NCI-H187 treated with DMSO at 0.1 percent for 48 hours (cell line): Measurements from ENCODE around the gene ACAA2.
"Not testable (repeated sequence)": the region's sequence is repeated elsewhere in the genome, so short reads cannot be mapped to it uniquely, and the experiment has no call there.

Source experiments
- DNase-seq: peaks from one replicate; lab custom pipeline; 2025; lab: John Stamatoyannopoulos, UW

ACAA2 gene

DNA sequence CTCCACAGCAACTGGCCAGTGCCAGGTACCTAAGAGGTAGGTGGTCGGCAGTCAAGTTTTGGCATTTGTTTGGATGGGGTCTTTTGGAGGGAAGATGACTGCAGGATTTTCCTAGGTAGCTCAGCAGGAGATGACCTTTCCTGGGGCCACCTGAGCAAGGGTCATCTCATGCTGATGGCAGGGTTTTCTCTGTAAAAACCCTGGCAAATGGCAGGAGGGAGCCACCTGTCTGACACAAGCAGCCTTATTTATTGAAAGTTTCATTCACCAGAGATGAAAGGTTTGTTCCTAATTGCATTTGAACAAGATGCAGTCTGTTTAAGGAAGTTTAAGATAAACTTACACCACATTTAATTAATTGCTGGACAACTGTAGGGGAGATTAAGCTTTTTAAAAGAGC lies 31.6 kb upstream of the ACAA2 start:
- no peak for DNase-seq

DNA sequence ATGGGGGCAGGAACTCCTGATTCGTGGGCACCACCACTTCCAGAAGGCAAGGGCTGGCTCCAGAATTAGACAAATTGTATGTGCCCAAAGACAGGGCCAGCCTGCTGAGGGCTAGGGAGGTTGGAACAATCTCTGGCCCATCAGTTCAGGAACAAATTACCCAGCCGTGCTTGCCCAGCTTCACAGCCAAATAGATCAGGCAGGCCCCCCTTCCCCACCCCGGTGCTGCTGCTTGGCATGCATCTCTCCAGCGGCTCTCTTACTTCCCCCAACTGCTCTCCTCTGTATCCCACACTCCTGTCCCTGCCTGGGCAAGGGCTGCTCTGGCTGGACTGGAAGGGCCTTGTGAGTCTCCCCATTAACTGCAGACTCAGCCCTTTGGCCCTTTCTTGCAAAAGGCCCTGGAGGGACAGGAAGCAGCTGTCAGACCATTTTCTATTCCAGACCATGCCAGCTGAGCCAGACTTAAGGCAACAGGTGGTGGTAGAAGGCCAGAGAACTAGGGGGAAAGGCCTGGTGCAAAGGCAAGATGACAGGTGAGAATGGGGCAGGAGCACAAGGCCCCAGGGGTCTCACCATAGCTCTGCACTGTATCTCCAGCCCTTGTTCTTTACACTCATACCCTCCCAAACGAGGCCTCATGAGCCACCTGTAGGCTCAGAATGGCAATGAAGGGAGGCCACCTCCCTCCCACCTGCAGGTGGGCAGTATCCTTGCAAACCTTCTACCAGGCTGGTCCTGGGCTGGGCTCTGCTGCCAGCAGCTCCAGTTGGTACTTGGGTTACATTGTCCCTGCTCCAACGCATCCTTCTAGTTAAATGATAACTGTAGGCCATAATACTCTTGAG lies 30.7 kb upstream of the ACAA2 start:
- no peak for DNase-seq

- DNase-seq, result no peak
These were observed 29.8 kb upstream of the ACAA2 start for GRCh38 chr18:49843131-49843530.

DNA sequence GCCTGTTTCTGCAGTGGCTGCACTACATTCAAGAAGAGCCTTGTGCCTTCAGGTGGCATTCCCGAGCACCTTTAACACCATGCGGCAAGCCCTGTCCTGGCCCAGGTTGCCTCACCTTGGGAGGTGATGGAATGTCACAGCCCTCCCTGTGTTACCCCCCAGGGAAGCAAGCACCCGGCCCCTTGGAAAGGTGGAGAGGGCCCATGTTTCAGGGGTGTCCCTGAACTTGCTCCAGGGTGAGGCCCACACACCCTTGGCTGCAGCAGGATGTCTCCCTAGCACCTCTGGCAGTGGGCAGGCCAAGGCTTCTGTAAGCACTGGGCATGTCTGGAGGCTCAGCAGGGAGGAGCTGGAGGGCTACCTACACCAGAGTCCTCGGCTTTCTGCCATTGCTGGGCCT lies 29.3 kb upstream of the ACAA2 start:
- DNase-seq, result no peak

GRCh38 chr18:49841236-49842217 lies 28.2 kb upstream of the ACAA2 start:
- DNase-seq, result no peak

DNA sequence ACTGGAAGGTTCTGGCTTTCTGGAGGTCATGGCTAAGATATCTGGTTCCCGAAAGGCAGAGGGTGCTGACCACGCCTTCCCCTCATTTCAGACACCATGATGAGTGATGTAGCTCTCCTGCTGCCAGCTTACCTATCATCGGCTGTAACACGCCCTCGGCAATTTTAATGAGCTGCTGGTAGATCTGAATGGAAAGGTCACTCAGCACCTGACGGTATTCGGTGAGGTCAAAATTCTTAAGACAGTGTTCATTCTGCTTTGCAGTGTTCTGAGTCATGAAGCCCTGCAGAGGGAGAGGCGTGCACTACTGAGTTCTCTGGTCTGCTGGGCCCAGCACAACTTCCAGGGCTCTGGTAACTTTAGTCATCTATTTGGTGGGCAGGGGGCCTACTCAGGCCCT lies 25.7 kb upstream of the ACAA2 start:
- no peak for DNase-seq

DNA sequence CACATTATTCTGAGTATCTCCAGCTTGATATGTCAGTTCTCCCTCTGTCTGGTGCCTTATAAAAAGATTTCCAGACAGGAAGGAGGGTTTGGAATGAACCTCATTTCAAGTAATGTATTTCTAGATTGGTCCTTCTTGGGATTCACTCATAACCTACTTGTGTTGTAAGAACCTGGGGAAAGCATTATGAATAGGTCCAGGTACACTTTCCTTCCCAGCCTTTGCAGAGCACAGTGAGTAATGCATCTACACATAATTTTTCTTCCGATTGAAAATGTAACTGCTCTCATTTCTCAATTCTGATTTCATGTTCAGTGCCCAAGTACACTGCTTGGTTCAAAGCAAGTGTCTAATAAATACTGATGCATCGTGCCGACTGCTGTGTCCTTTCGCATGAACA lies 25.0 kb upstream of the ACAA2 start:
- DNase-seq, result no peak

GRCh38 chr18:49837889-49838288 lies 24.6 kb upstream of the ACAA2 start:
- DNase-seq, result no peak

GRCh38 chr18:49837316-49837835 lies 24.0 kb upstream of the ACAA2 start:
- not testable (repeated sequence) for DNase-seq

DNA sequence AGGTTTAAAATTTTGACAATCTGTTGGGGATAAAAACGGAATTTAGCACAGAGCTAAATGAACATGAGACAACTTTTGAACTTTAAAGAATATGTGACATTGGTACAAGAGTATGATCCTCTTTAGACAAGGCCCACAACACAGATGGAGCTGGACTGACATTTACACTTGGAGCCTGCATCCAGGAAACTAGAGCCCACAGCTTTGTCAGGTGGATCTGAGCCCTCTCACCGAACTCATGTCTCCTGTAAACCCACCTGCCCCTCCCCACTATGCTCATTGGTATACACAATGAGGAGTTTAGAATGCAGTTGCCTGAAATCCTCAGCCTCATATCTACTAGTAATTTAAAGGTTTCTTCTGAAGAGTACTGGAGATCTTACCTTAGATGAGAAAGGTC lies 22.1 kb upstream of the ACAA2 start:
- no peak for DNase-seq

- DNase-seq, result no peak
These were observed 20.9 kb upstream of the ACAA2 start for GRCh38 chr18:49834258-49834657.

- DNase-seq, result no peak
These were observed 20.5 kb upstream of the ACAA2 start for GRCh38 chr18:49833814-49834213.

DNA sequence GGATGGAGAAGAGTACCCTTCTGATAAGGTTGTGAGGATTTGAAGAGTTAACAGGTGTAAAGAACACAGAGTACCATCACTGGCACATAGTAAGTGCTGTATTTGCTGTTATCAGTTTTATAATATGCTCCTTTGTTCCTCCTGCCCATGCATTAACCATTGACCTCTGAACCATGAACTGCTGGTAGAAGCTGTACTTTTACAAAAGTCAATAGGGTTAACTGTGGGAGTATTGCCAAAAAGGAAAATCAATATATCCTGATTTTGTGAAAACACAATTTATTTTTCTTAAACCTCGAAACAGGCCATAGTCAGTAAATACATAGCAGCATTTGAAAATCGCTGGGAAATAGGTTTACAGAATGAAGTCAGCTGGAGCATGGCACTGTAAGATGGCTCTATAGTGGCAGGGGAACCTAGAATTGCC lies 18.9 kb upstream of the ACAA2 start:
- no peak for DNase-seq

DNA sequence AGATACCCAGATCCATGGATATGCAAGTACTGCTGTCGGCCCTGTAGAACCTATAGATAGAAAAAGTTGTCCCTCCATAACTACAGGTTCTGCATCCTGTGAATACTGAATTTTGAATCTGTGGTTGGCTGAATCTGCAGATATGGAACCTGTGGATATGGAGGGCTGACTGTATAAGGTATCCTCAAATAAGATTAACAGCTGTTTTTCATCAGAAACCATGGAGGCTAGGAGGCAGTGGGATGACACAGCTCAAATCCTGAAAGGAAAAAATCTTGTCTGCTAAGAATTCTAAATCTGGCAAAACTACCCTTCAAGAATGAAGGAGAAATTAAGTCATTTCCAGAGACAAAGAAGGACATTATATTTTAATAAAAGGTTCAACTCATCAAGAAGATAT lies 14.7 kb upstream of the ACAA2 start:
- no peak for DNase-seq

GRCh38 chr18:49819823-49820671 lies 6.7 kb upstream of the ACAA2 start:
- DNase-seq, result no peak

DNA sequence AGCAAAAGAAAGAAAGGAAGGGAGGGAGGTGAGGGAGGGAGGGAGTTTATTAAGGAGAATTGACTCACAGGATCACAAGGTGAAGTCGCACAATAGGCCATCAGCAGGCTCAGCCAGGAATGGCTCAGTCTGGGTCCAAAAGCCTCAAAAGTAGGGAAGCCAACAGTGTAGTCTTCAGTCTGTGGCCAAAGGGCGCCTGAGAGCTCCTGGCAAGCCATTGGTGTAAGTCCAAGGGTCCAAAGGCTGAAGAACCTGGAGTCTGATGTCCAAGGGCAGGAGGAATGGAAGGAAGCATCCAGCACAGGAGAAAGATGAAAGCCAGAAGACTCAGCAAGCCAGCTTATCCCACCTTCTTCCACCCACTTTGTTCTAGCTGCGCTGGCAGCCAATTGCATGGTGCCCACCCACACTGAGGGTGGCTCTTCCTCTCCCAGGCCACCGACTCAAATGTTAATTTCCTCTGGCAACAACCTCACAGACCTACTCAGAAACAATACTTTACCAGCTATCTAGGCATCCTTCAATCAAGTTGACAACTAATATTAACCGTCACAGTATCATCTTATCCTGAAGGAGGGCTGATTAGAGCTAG lies 5.8 kb upstream of the ACAA2 start:
- DNase-seq, result no peak

DNA sequence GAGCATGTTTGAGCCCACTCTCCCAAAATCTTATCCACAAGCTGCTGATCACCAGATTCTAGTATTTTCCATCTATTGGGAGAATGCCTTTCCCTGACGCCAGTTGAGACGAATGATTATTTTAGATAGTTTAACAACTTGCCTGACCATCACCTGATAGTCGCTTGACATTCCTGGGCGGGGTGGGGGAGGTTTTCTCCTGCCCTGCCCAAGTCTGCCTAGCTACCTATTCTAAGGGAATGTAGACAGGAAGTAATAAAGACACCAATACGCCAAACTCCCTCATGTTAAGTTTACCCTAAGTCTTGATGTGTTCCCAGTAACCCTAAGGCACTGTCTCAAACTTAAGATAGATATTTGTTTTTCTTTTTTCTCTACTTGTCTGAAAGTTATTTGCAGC lies 4.6 kb upstream of the ACAA2 start:
- no peak for DNase-seq

DNA sequence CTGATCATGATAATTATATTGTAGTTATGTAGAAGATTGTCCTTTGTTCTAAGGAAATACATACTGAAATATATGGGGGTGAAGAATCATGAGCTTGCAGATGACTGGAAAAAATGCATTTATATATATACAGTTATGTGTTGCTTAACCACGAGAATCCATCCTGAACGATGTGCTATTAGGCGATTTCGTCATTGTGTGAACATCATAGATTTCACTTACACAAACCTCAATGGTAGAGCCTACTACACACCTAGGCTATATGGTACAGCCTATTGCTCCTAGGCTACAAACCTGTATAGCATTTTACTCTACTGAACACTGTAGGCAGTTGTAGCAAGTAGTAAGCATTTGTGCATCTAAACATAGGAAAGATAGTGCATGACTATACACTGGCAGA lies 2.6 kb upstream of the ACAA2 start:
- DNase-seq, result no peak

- DNase-seq, result no peak
These were observed 790 bp upstream of the ACAA2 start for GRCh38 chr18:49814147-49814499.

DNA sequence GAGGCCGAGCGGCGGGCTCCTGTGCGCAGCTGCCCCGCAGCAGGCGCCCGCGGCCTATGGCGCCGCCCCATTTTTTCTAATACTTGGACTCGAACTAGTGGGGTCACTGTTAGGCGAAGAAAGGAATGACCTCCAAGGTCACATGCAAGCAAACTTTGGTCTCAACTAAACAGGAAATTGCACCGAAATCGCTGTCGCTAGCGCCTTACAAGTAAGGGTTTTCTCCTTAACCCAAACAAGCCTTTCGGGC lies 339 bp downstream of the ACAA2 start:
- no peak for DNase-seq

- DNase-seq, result no peak
These were observed 856 bp downstream of the ACAA2 start for GRCh38 chr18:49812286-49813068.
